Liver (tissue), 9 donors: ENCODE measurements around the gene DIS3L2. TPM values are rescaled to one million over a fixed set of nuclear protein-coding genes. Genes with fewer than 3 reads are reported as not detected.

Experiments
- DNase-seq: peaks from one replicate; pipeline ENCODE4 v3.0.0-alpha.2; 2017; ENCODE audit warnings: low spot score
- H3K27ac ChIP-seq, 2 donors: one replicate each; pipeline ENCODE4 v1.7.0; 2013; ENCODE audit warnings: inconsistent platforms in 2 of 2, low read length in 2 of 2, control low read depth in 1 of 2, low read depth in 1 of 2, mild to moderate bottlenecking in 1 of 2
- H3K27me3 ChIP-seq, 4 donors: one replicate each; pipeline versions ENCODE4 v1.6.1 to v1.7.0; 2013; ENCODE audit warnings: low read length in 3 of 4, inconsistent platforms in 1 of 4, mild to moderate bottlenecking in 1 of 4, moderate library complexity in 1 of 4; ENCODE audit not compliant: control insufficient read depth in 4 of 4, insufficient read depth in 4 of 4
- H3K36me3 ChIP-seq, 4 donors: one replicate each; pipeline versions ENCODE4 v1.6.1 to v1.7.0; 2013; ENCODE audit warnings: low read length in 3 of 4, mild to moderate bottlenecking in 3 of 4, low read depth in 1 of 4, moderate library complexity in 1 of 4; ENCODE audit not compliant: control insufficient read depth in 4 of 4, insufficient read depth in 3 of 4
- H3K4me1 ChIP-seq, 4 donors: one replicate each; pipeline versions ENCODE4 v1.6.1 to v1.7.0; 2013; ENCODE audit warnings: low read length in 3 of 4, mild to moderate bottlenecking in 3 of 4, moderate library complexity in 1 of 4; ENCODE audit not compliant: control insufficient read depth in 4 of 4, insufficient read depth in 4 of 4
- H3K4me3 ChIP-seq, 3 donors: one replicate each; pipeline versions ENCODE4 v1.6.1 to v1.7.0; 2013; ENCODE audit warnings: low read length in 3 of 3, control low read depth in 1 of 3, low read depth in 1 of 3, mild to moderate bottlenecking in 1 of 3
- H3K9ac ChIP-seq, 2 donors: one replicate each; pipeline ENCODE4 v1.7.0; 2013; ENCODE audit warnings: low read length in 2 of 2, mild to moderate bottlenecking in 2 of 2, moderate library complexity in 2 of 2, control low read depth in 1 of 2, low read depth in 1 of 2
- H3K9me3 ChIP-seq, 4 donors: one replicate each; pipeline versions ENCODE4 v1.6.1 to v1.7.0; 2013; ENCODE audit warnings: low read length in 3 of 4; ENCODE audit not compliant: control insufficient read depth in 4 of 4
- FOXA2 ChIP-seq: IDR thresholded peaks from 2 replicates; pipeline ENCODE4 v1.6.1; 2016; ENCODE audit warnings: antibody characterized with exemption
- GABPA ChIP-seq, 2 donors: IDR thresholded peaks in 1 of 2; conservative IDR thresholded peaks in 1 of 2; 2 replicates each; pipeline ENCODE4 v1.6.1; 2016; ENCODE audit warnings: antibody characterized with exemption in 2 of 2, mild to moderate bottlenecking in 1 of 2, moderate library complexity in 1 of 2
- HNF4A ChIP-seq, 2 donors: conservative IDR thresholded peaks; 2 replicates each; pipeline ENCODE4 v1.6.1; 2016; ENCODE audit warnings: antibody characterized with exemption in 2 of 2, mild to moderate bottlenecking in 2 of 2
- HNF4G ChIP-seq: IDR thresholded peaks from 2 replicates; pipeline ENCODE4 v1.6.1; 2016; ENCODE audit warnings: antibody characterized with exemption
- JUND ChIP-seq, 2 donors: IDR thresholded peaks; 2 replicates each; pipeline ENCODE4 v1.6.1; 2016; ENCODE audit warnings: antibody characterized with exemption in 2 of 2
- NR2F2 ChIP-seq: IDR thresholded peaks from 2 replicates; pipeline ENCODE4 v1.6.1; 2016; ENCODE audit warnings: antibody characterized with exemption
- RAD21 ChIP-seq, 2 donors: IDR thresholded peaks; 2 replicates each; pipeline ENCODE4 v1.6.1; 2016; ENCODE audit warnings: antibody characterized with exemption in 2 of 2, mild to moderate bottlenecking in 2 of 2
- TAF1 ChIP-seq: conservative IDR thresholded peaks from 2 replicates; pipeline ENCODE4 v1.6.1; 2016; ENCODE audit warnings: antibody characterized with exemption, mild to moderate bottlenecking
- YY1 ChIP-seq: IDR thresholded peaks from 2 replicates; pipeline ENCODE4 v1.6.1; 2016; ENCODE audit warnings: antibody characterized with exemption, mild to moderate bottlenecking
- WGBS: extraction: QIAGEN DNeasy Blood & Tissue Kit; methylation state at CpG from one replicate; pipeline ENCODE4 v1.1.7; 2013; 5-methylcytosine and 5-hydroxymethylcytosine counted together
- polyA plus RNA-seq, 2 donors: library from polyadenylated mRNA; stranded (reverse) in 1 of 2; unstranded in 1 of 2; fragments of 200-250 nt in 1 of 2; fragments of >200 nt in 1 of 2; fragmentation: Nextera tagmentation in 1 of 2; extraction: Ambion mirVana in 1 of 2; gene quantifications; one replicate each; pipeline versions ENCODE4 v1.2.1 to v1.2.3, GENCODE V29; 2013 to 2015
- total RNA-seq, 2 donors: library from RNA; depleted of rRNA; stranded (reverse); fragments of >200 nt; gene quantifications; one replicate each; pipeline ENCODE4 v1.2.3, GENCODE V29; 2014
- TF ChIP-seq, protein P1 (sequence below): IDR thresholded peaks from 2 replicates; pipeline ENCODE4 v1.6.1; 2016; ENCODE audit warnings: antibody characterized with exemption
- TF ChIP-seq, protein P2 (sequence below): fragments of 150-350 bp; IDR thresholded peaks from 2 replicates; pipeline ENCODE4 v1.5.1; 2017; ENCODE audit warnings: improper control_type of control experiment, low read depth, low read length; ENCODE audit not compliant: missing input control
- TF ChIP-seq, protein P3 (sequence below): IDR thresholded peaks from 2 replicates; pipeline ENCODE4 v1.6.1; 2016; ENCODE audit warnings: antibody characterized with exemption
- TF ChIP-seq, protein P4 (sequence below): IDR thresholded peaks from 2 replicates; pipeline ENCODE4 v1.6.1; 2016; ENCODE audit warnings: antibody characterized with exemption
- donor health status: healthy.
- donor health status: healthy.
- donor health status: healthy.
- donor health status: healthy.
- donor health status: healthy.

DIS3L2 gene
- total and polyA plus RNA-seq, 4 donors: 5.7 to 21.5 (median 8.8) TPM

DNA sequence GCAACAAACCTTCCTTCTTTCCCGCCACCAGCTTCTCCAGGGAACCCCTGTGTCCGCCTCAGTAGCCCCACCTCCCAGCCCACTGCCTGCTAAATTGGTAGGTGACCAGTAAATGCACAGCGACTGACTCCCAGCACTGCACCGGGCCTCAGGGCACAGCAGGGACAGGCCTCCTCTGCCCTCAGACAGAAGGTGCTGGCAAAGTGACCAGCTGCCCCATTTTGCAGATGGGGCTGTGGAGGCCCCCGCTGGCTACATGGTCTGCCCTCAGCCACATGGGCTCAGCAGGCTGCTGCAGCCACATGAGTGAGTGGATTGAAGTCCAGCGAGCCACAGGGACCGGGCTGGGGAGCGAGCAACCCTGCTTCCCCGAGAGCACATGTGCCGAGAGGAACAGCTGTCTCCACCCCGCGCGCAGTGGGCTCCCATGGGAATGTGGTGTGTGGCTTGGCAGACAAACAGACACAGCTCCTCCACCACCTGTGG, 27.6 kb upstream of the DIS3L2 start (continued):
- no peak for TF ChIP-seq HNF4G
- TF ChIP-seq YY1: no peak
- TF ChIP-seq GABPA (IDR thresholded peaks at IDR 0.05 in 1 of 2, conservative IDR thresholded peaks at IDR 0.05 in 1 of 2): no peak

DNA sequence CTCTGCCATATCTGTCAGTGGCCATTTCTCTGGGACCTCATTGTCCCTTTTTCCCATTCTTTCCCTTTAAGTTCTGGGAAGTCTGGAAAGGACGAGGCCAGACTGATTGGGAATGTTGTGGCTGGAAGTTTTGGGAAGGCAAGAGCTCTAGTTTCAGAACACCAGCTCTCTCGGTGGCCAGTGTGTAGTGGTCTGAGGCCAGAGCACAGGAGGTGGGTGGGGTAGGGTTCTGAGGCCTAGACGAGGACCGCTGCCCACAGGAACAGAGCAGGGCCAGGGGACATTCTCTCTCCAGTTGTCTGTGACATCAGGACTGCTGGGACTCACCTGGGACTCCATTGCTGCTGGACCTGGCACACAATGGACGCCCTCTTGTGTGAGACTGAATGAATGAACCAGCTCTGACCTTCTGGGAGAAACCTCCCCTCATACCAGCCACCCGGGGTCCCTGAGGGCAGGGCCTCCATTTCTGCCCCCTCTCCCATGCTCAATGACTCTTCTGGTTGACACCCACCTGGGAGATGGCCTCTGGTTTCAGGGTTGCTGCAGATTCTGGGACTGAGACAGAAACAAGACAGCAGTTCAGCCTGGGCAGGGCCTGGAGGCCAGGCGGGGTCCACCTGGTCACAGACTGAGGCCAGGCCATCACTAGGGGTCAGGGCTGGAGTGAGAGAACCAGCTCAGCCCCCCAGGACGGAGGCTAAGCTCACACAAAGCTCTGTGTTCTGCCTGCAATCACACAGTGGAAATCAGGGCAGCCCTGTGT, 26.9 kb upstream of the DIS3L2 start:
- DNase-seq: no peak
- Histone ChIP-seq H3K4me3 (no peak overlapping the region), H3K27ac (no peak overlapping the region), H3K9me3 (no peaks in the 10 kb centered on the region), H3K36me3 (no peaks in the 10 kb centered on the region), H3K4me1 (no peaks in the 10 kb centered on the region), H3K27me3 (no peaks in the 10 kb centered on the region), H3K9ac (no peak overlapping the region)
- TF ChIP-seq YY1 (no peak), RAD21 (IDR thresholded peaks at IDR 0.05) (no peak), TAF1 (no peak), HNF4G (no peak), GABPA (IDR thresholded peaks at IDR 0.05 in 1 of 2, conservative IDR thresholded peaks at IDR 0.05 in 1 of 2) (no peak), JUND (IDR thresholded peaks at IDR 0.05) (no peak), HNF4A (conservative IDR thresholded peaks at IDR 0.05) (no peak), NR2F2 (no peak), FOXA2 (no peak)
- TF ChIP-seq, protein P1, sequence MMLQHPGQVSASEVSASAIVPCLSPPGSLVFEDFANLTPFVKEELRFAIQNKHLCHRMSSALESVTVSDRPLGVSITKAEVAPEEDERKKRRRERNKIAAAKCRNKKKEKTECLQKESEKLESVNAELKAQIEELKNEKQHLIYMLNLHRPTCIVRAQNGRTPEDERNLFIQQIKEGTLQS: no peak
- TF ChIP-seq, protein P2, sequence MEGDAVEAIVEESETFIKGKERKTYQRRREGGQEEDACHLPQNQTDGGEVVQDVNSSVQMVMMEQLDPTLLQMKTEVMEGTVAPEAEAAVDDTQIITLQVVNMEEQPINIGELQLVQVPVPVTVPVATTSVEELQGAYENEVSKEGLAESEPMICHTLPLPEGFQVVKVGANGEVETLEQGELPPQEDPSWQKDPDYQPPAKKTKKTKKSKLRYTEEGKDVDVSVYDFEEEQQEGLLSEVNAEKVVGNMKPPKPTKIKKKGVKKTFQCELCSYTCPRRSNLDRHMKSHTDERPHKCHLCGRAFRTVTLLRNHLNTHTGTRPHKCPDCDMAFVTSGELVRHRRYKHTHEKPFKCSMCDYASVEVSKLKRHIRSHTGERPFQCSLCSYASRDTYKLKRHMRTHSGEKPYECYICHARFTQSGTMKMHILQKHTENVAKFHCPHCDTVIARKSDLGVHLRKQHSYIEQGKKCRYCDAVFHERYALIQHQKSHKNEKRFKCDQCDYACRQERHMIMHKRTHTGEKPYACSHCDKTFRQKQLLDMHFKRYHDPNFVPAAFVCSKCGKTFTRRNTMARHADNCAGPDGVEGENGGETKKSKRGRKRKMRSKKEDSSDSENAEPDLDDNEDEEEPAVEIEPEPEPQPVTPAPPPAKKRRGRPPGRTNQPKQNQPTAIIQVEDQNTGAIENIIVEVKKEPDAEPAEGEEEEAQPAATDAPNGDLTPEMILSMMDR: no peak
- TF ChIP-seq, protein P3, sequence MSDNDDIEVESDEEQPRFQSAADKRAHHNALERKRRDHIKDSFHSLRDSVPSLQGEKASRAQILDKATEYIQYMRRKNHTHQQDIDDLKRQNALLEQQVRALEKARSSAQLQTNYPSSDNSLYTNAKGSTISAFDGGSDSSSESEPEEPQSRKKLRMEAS: no peak
- TF ChIP-seq, protein P4, sequence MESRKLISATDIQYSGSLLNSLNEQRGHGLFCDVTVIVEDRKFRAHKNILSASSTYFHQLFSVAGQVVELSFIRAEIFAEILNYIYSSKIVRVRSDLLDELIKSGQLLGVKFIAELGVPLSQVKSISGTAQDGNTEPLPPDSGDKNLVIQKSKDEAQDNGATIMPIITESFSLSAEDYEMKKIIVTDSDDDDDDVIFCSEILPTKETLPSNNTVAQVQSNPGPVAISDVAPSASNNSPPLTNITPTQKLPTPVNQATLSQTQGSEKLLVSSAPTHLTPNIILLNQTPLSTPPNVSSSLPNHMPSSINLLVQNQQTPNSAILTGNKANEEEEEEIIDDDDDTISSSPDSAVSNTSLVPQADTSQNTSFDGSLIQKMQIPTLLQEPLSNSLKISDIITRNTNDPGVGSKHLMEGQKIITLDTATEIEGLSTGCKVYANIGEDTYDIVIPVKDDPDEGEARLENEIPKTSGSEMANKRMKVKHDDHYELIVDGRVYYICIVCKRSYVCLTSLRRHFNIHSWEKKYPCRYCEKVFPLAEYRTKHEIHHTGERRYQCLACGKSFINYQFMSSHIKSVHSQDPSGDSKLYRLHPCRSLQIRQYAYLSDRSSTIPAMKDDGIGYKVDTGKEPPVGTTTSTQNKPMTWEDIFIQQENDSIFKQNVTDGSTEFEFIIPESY: no peak
- WGBS: 86% methylated on average over 8 of the region's 8 CpGs

DNA sequence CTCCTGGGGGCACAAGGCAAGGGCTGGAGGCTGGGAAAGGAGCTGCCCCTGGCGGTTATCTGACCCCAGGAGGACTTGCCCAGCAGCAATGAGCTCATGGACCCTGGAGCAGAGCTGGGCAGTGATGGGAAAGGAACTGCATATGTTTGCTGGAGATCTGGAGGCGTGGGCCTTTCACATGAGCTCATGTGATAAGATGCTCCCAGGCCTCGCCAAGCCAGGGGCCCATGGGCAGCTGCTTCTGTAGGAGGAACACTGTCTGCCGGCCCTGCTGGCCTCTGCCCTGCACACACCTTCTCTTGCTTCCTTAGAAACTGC, 26.3 kb upstream of the DIS3L2 start:
- Histone ChIP-seq H3K4me3 (no peak overlapping the region), H3K27ac (no peak overlapping the region), H3K9ac (no peak overlapping the region), H3K9me3 (no peaks in the 10 kb centered on the region), H3K36me3 (no peaks in the 10 kb centered on the region), H3K27me3 (no peaks in the 10 kb centered on the region), H3K4me1 (no peaks in the 10 kb centered on the region)
- 86% methylated on average over 4 of the region's 4 CpGs for WGBS
- DNase-seq: no peak
- TF ChIP-seq, protein P1: no peak
